Fibroblast of skin of scalp (primary cell): ENCODE results near the gene TSSC4.

Experiments used
- DNase-seq: peaks from one replicate; pipeline ENCODE4 v3.0.0-alpha.2; 2013

TSSC4 gene

GRCh38 chr11:2435288-2436012 lies 34.9 kb downstream of the TSSC4 start:
- no peak for DNase-seq

GRCh38 chr11:2436013-2436520 lies 35.5 kb downstream of the TSSC4 start:
- DNase-seq, result no peak

GRCh38 chr11:2436521-2437031 lies 36.0 kb downstream of the TSSC4 start:
- DNase-seq, result no peak

- no peak for DNase-seq
Observed at GRCh38 chr11:2437516-2437915, 37.0 kb downstream of the TSSC4 start.

- no peak for DNase-seq
Observed at GRCh38 chr11:2439820-2440219, 39.3 kb downstream of the TSSC4 start.

- no peak for DNase-seq
Observed at GRCh38 chr11:2440646-2441045, 40.1 kb downstream of the TSSC4 start.

- no peak for DNase-seq
Observed at GRCh38 chr11:2441171-2441570, 40.6 kb downstream of the TSSC4 start.

- DNase-seq, result no peak
Observed at GRCh38 chr11:2442589-2442988, 42.0 kb downstream of the TSSC4 start.

- no peak for DNase-seq
Observed at GRCh38 chr11:2443406-2443805, 42.9 kb downstream of the TSSC4 start.

GRCh38 chr11:2443881-2444820 lies 43.6 kb downstream of the TSSC4 start, which contains the start of gene TRPM5:
TSS of gene TRPM5 (minus strand) at chr11:2444514. CDS start at chr11:2423036, 21,478 bp downstream.
- DNase-seq, result no peak

GRCh38 chr11:2444821-2445745 lies 44.5 kb downstream of the TSSC4 start, which contains the start of gene KCNQ1:
TSS of gene KCNQ1 (plus strand) at chr11:2445008. CDS start at chr11:2445099, 91 bp downstream.
- DNase-seq, result no peak

GRCh38 chr11:2445746-2446551 lies 45.4 kb downstream of the TSSC4 start:
- no peak for DNase-seq

GRCh38 chr11:2446590-2447252 lies 46.2 kb downstream of the TSSC4 start:
- no peak for DNase-seq

GRCh38 chr11:2447253-2447950 lies 46.9 kb downstream of the TSSC4 start:
- DNase-seq, result no peak

GRCh38 chr11:2447951-2448650 lies 47.6 kb downstream of the TSSC4 start:
- DNase-seq, result no peak

- DNase-seq, result no peak
Observed at GRCh38 chr11:2448661-2449547, 48.4 kb downstream of the TSSC4 start.

GRCh38 chr11:2449548-2450320 lies 49.2 kb downstream of the TSSC4 start:
- DNase-seq, result no peak
